Activated CD4-positive, alpha-beta T cell treated with anti-CD3 and anti-CD28 coated beads, Interleukin-2, amount 10 ng/mL, durations not matched to agents 7 days and 5 days (primary cell): Measurements from ENCODE around the gene HTR3A. TPM values are rescaled to one million over a fixed set of nuclear protein-coding genes. Genes with fewer than 3 reads are reported as not detected.

ENCODE experiments used
- CTCF ChIA-PET: fragments of 350-600 bp; sonication (Branson Sonifier 250); formaldehyde crosslinking; loops from one replicate; lab custom pipeline; 2021; ENCODE audit warnings: antibody characterized with exemption; lab: Charles Lee
- POLR2A ChIA-PET: fragments of 350-600 bp; sonication (Branson Sonifier 250); formaldehyde crosslinking; loops from one replicate; lab custom pipeline; 2021; ENCODE audit warnings: antibody characterized with exemption; lab: Charles Lee
- DNase-seq: peaks from one replicate; pipeline ENCODE4 v3.0.0-alpha.2; 2020
- H3K27ac Mint-ChIP-seq: one replicate; pipeline ENCODE4 v1.8.0; 2021; ENCODE audit warnings: mild to moderate bottlenecking, moderate library complexity, mixed read lengths
- H3K27me3 Mint-ChIP-seq: one replicate; pipeline ENCODE4 v1.8.0; 2021; ENCODE audit warnings: mixed read lengths
- H3K36me3 Mint-ChIP-seq: one replicate; pipeline ENCODE4 v1.8.0; 2021; ENCODE audit warnings: low read depth, mixed read lengths
- H3K4me1 Mint-ChIP-seq: one replicate; pipeline ENCODE4 v1.8.0; 2021; ENCODE audit warnings: mixed read lengths
- H3K4me3 Mint-ChIP-seq: one replicate; pipeline ENCODE4 v1.8.0; 2021; ENCODE audit warnings: mild to moderate bottlenecking, moderate library complexity, mixed read lengths
- H3K9me3 Mint-ChIP-seq: one replicate; pipeline ENCODE4 v1.8.0; 2021; ENCODE audit warnings: mixed read lengths
- total RNA-seq, 2 experiments: library from RNA; stranded (reverse); gene quantifications; one replicate each; pipeline ENCODE4 v1.2.3, GENCODE V29; 2021

Gene HTR3A
- total RNA-seq, 2 experiments from 2014 or later: not detected

- no peak overlapping the region for H3K4me3 Mint-ChIP-seq
- peaks cover 9% of the 10 kb centered on the region for H3K27me3 Mint-ChIP-seq
- DNase-seq: no peak
- no peaks in the 10 kb centered on the region for H3K9me3 Mint-ChIP-seq
- H3K36me3 Mint-ChIP-seq: no peaks in the 10 kb centered on the region
- ChIA-PET CTCF (no interaction called here), POLR2A (no interaction called here)
- no peaks in the 10 kb centered on the region for H3K4me1 Mint-ChIP-seq
- no peak overlapping the region for H3K27ac Mint-ChIP-seq
Measured at GRCh38 chr11:113952070-113952469, 22.8 kb upstream of the HTR3A start.

GRCh38 chr11:113952588-113952987 is 22.3 kb upstream of the HTR3A start:
- no peaks in the 10 kb centered on the region for H3K36me3 Mint-ChIP-seq
- peaks cover 7% of the 10 kb centered on the region for H3K27me3 Mint-ChIP-seq
- H3K27ac Mint-ChIP-seq: no peak overlapping the region
- no peak for DNase-seq
- ChIA-PET POLR2A (no interaction called here), CTCF (no interaction called here)
- H3K4me3 Mint-ChIP-seq: no peak overlapping the region
- H3K9me3 Mint-ChIP-seq: no peaks in the 10 kb centered on the region
- H3K4me1 Mint-ChIP-seq: no peaks in the 10 kb centered on the region

GRCh38 chr11:113954235-113954634 is 20.7 kb upstream of the HTR3A start:
- Mint-ChIP-seq H3K4me1 (no peaks in the 10 kb centered on the region), H3K4me3 (no peak overlapping the region), H3K36me3 (no peaks in the 10 kb centered on the region), H3K27me3 (peaks cover 7% of the 10 kb centered on the region), H3K9me3 (no peaks in the 10 kb centered on the region), H3K27ac (no peak overlapping the region)
- ChIA-PET POLR2A (no interaction called here), CTCF (no interaction called here)
- no peak for DNase-seq

- no peak overlapping the region for H3K4me3 Mint-ChIP-seq
- H3K27me3 Mint-ChIP-seq: peaks cover 7% of the 10 kb centered on the region
- no peaks in the 10 kb centered on the region for H3K9me3 Mint-ChIP-seq
- ChIA-PET CTCF (no interaction called here), POLR2A (no interaction called here)
- no peaks in the 10 kb centered on the region for H3K36me3 Mint-ChIP-seq
- DNase-seq: no peak
- H3K4me1 Mint-ChIP-seq: no peaks in the 10 kb centered on the region
- H3K27ac Mint-ChIP-seq: no peak overlapping the region
Measured at GRCh38 chr11:113956986-113957385, 17.9 kb upstream of the HTR3A start.

GRCh38 chr11:113960702-113961330 is 14.1 kb upstream of the HTR3A start:
- ChIA-PET CTCF (no interaction called here), POLR2A (no interaction called here)
- H3K36me3 Mint-ChIP-seq: no peaks in the 10 kb centered on the region
- H3K27ac Mint-ChIP-seq: no peak overlapping the region
- no peaks in the 10 kb centered on the region for H3K27me3 Mint-ChIP-seq
- H3K4me3 Mint-ChIP-seq: no peak overlapping the region
- H3K4me1 Mint-ChIP-seq: no peaks in the 10 kb centered on the region
- no peaks in the 10 kb centered on the region for H3K9me3 Mint-ChIP-seq
- no peak for DNase-seq

- Mint-ChIP-seq H3K4me1 (no peaks in the 10 kb centered on the region), H3K27ac (no peak overlapping the region), H3K36me3 (no peaks in the 10 kb centered on the region), H3K9me3 (no peaks in the 10 kb centered on the region), H3K27me3 (peaks cover 2% of the 10 kb centered on the region), H3K4me3 (no peak overlapping the region)
- DNase-seq: no peak
- POLR2A ChIA-PET: no interaction called here
- CTCF ChIA-PET: no interaction called here
Measured at GRCh38 chr11:113967361-113967760, 7.5 kb upstream of the HTR3A start.

GRCh38 chr11:113971506-113972195 is 3.3 kb upstream of the HTR3A start:
- H3K4me3 Mint-ChIP-seq: no peak overlapping the region
- DNase-seq: no peak
- H3K4me1 Mint-ChIP-seq: no peaks in the 10 kb centered on the region
- ChIA-PET POLR2A (no interaction called here), CTCF (interaction anchor here (1.0 to 2.9 kb wide), 2 partner anchors 22 to 291 kb away, joined by 4 to 10 read pairs; no protein-coding TSS in a partner anchor)
- no peaks in the 10 kb centered on the region for H3K36me3 Mint-ChIP-seq
- H3K9me3 Mint-ChIP-seq: no peaks in the 10 kb centered on the region
- peaks cover 2% of the 10 kb centered on the region for H3K27me3 Mint-ChIP-seq
- no peak overlapping the region for H3K27ac Mint-ChIP-seq

- DNase-seq: no peak
- Mint-ChIP-seq H3K36me3 (no peaks in the 10 kb centered on the region), H3K4me1 (peaks cover 3% of the 10 kb centered on the region), H3K27me3 (no peaks in the 10 kb centered on the region), H3K27ac (no peak overlapping the region), H3K9me3 (no peaks in the 10 kb centered on the region), H3K4me3 (no peak overlapping the region)
- POLR2A ChIA-PET: no interaction called here
- CTCF ChIA-PET: interaction anchor here (0.6 kb wide), 1 partner anchor 13 kb away, joined by 3 read pairs; no protein-coding TSS in a partner anchor
Measured at GRCh38 chr11:113977071-113977490, 2.2 kb downstream of the HTR3A start.

- H3K9me3 Mint-ChIP-seq: no peaks in the 10 kb centered on the region
Measured at GRCh38 chr11:113977701-113978100, 2.8 kb downstream of the HTR3A start.

GRCh38 chr11:113979431-113979830 is 4.5 kb downstream of the HTR3A start:
- DNase-seq: no peak
- no peak overlapping the region for H3K4me3 Mint-ChIP-seq
- H3K27me3 Mint-ChIP-seq: no peaks in the 10 kb centered on the region

More at GRCh38 chr11:113977701-113978100, 2.8 kb downstream of the HTR3A start:
- Mint-ChIP-seq H3K27me3 (no peaks in the 10 kb centered on the region), H3K27ac (no peak overlapping the region), H3K36me3 (no peaks in the 10 kb centered on the region), H3K4me1 (peaks cover 3% of the 10 kb centered on the region), H3K4me3 (no peak overlapping the region)
- POLR2A ChIA-PET: no interaction called here
- DNase-seq: no peak
- CTCF ChIA-PET: no interaction called here

GRCh38 chr11:113980785-113981184 is 5.9 kb downstream of the HTR3A start:
- Mint-ChIP-seq H3K4me3 (no peak overlapping the region), H3K4me1 (peaks cover 3% of the 10 kb centered on the region), H3K36me3 (no peaks in the 10 kb centered on the region), H3K9me3 (no peaks in the 10 kb centered on the region), H3K27me3 (peaks cover 4% of the 10 kb centered on the region), H3K27ac (no peak overlapping the region)
- no peak for DNase-seq
- CTCF ChIA-PET: interaction anchor here (1.3 kb wide), 1 partner anchor 11 kb away, joined by 3 read pairs; no protein-coding TSS in a partner anchor
- POLR2A ChIA-PET: no interaction called here

More at GRCh38 chr11:113979431-113979830, 4.5 kb downstream of the HTR3A start:
- H3K9me3 Mint-ChIP-seq: no peaks in the 10 kb centered on the region
- no peaks in the 10 kb centered on the region for H3K36me3 Mint-ChIP-seq
- H3K4me1 Mint-ChIP-seq: peaks cover 3% of the 10 kb centered on the region
- ChIA-PET POLR2A (no interaction called here), CTCF (interaction anchor here (0.6 to 1.3 kb wide), 3 partner anchors 10 to 49 kb away, joined by 3 to 6 read pairs (median 3); no protein-coding TSS in a partner anchor)
- no peak overlapping the region for H3K27ac Mint-ChIP-seq

- DNase-seq: no peak
- Mint-ChIP-seq H3K9me3 (no peaks in the 10 kb centered on the region), H3K4me3 (no peak overlapping the region), H3K36me3 (no peaks in the 10 kb centered on the region), H3K27ac (no peak overlapping the region), H3K4me1 (peaks cover 2% of the 10 kb centered on the region), H3K27me3 (peaks cover 4% of the 10 kb centered on the region)
- ChIA-PET POLR2A (no interaction called here), CTCF (no interaction called here)
Measured at GRCh38 chr11:113982306-113982705, 7.4 kb downstream of the HTR3A start.

- peaks cover 4% of the 10 kb centered on the region for H3K27me3 Mint-ChIP-seq
- ChIA-PET POLR2A (no interaction called here), CTCF (no interaction called here)
- no peaks in the 10 kb centered on the region for H3K4me1 Mint-ChIP-seq
- H3K27ac Mint-ChIP-seq: no peak overlapping the region
- DNase-seq: no peak
- H3K4me3 Mint-ChIP-seq: no peak overlapping the region
- H3K36me3 Mint-ChIP-seq: no peaks in the 10 kb centered on the region
- no peaks in the 10 kb centered on the region for H3K9me3 Mint-ChIP-seq
Measured at GRCh38 chr11:113984781-113985180, 9.9 kb downstream of the HTR3A start.
